NCI-H82 treated with DMSO at 0.1 percent for 48 hours (cell line): ENCODE results near the gene SPRED1.

Experiments
- DNase-seq: peaks from one replicate; lab custom pipeline; 2025; ENCODE audit not compliant: unreplicated experiment; lab: John Stamatoyannopoulos, UW

Gene SPRED1

GRCh38 chr15:38252481-38253350 is at the start of gene SPRED1:
TSS of gene SPRED1 (plus strand) at chr15:38252836. CDS start at chr15:38253186, 350 bp downstream.
- DNase-seq, result no peak

- no peak for DNase-seq
Measured at GRCh38 chr15:38205526-38206272, 46.9 kb upstream of the SPRED1 start.

DNA sequence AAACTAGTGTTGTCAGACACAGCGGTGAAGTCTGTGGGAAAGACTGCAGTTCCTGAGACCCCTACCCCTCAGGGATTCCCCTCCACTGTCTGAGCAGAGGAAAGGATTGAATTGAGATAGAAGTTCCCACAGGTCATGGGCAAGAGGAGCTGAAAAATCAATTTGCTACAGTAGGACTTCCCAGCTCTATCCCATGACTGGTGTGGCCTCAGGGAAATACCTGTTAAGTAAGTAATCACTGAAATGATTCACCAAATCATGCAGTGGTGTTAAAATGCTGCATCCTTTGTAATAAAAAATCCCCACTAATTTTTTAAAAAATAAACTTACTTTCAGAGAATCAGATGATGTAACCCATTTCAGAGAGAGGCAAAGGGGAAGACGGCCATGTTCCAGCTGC is 45.0 kb upstream of the SPRED1 start:
- DNase-seq, result no peak

DNA sequence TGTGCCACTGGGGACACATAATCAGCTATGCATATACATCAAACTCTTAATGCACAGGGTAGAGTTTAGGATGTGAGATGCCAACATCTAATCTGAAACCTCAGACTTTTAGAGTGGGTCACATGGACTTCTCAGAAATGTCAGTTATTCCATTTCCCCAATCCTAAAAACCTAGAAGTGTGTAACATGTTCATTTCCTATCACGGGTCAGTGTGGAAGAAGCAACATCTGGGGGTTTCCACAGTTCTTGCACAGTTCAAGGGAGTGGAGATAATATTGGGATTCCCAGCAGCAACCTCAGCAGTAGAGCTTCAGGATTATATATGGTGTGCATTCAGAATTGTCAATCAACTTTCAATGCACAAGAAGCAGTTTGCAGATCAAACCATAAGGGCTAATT is 44.4 kb upstream of the SPRED1 start:
- DNase-seq, result no peak

GRCh38 chr15:38208779-38209178 is 43.9 kb upstream of the SPRED1 start:
- DNase-seq, result no peak

DNA sequence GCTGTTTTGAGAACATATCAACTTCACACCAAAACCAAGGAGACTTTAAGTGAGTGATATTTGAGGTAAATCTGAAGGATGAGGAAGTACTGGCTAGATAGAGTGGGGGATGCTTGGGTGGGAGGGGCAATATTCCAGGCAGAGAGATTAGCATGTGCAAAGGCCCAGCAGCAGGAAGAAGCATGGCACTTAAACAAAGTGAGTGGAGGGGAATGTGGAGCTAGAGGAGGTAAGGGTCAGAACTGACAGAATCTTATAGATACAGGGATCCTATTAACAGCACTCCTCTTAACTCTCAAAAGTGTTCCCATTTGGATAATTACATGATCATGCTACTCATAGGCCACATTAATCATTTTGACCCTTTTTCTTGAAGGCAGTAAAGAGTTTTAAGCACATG is 41.4 kb upstream of the SPRED1 start:
- DNase-seq, result no peak

DNA sequence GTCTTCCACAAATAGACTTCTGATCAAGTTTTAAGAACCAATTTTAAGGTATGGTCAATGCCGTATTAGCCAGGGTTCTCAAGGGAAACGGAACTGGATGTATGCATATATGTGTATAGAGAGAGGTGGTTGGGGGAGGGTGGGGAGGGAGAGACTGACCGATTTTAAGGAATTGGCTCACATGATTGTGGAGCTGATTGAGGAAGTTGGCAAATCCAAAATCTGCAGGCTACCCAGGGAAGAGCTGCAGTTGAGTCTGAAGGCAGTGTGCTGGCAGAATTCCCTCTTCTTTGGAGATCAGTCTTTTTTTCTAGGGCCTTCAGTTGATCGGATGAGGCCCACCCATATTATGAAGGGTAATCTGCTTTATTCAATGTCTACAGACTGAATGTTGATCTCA is 40.8 kb upstream of the SPRED1 start:
- DNase-seq, result no peak

DNA sequence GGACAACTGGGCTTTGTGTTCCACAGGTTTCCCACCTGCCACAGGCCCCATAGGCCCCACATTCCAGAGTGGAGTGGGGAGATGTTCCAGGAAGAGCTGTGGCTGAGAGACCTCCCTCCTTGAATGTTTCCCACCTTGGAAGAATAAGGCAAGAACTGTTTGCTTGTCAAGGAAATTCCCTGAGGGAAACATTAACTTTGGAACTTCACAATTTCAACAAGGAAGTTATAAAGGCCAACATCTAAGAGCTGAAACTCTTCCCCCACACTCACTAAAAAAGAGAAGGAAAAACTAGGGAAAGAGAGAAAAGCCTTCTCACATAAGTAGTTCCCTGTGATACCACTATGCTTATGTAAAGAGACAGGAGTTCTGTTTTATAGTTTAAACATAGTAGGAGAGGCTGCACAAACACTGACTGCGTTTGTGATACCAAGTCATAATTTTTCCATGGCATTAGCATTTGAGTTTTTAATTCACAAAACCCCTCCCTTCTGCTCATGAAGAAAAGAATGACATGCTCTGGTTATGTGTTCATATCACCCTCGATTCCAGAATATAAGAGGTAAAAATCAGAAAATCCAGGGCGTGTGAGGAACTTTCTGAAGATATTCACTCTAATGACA is 39.8 kb upstream of the SPRED1 start:
- no peak for DNase-seq

DNA sequence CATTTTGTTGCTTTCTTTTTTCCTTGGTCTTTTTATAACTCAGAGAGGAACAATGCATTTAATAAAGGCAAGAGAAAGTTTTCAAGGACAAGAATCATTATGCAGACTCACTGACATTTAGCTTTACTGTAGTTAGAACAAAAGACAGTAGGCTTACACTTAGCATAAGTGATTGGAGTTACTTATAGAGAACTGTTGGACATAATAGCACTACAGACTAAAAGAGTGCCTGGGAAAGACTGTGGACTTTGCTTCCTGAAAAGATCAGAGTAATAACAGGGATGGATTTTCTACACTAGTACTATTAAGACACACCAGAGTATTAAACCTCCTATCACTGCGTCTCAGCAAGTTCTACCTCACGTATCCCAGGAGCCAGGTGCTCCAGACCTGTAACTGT is 39.3 kb upstream of the SPRED1 start:
- no peak for DNase-seq

DNA sequence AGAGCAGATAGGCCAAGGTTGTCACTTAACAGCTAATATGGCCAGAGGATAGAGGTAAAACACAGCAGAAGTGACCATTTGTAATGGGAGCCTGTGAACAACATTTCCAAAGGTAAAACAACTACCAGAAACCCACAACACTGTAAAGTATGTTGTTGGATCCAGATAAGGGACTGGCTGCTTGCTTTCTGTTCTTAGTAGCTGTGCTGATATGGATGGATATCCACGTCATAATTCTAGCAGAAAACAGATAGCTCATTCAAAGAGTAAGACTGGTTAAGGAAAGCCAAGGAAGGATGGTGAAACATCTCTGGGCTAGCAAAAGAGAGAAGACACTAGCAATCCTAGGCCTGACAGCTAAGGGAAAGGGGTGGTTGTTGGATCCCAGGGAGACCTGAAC is 36.9 kb upstream of the SPRED1 start:
- no peak for DNase-seq

DNA sequence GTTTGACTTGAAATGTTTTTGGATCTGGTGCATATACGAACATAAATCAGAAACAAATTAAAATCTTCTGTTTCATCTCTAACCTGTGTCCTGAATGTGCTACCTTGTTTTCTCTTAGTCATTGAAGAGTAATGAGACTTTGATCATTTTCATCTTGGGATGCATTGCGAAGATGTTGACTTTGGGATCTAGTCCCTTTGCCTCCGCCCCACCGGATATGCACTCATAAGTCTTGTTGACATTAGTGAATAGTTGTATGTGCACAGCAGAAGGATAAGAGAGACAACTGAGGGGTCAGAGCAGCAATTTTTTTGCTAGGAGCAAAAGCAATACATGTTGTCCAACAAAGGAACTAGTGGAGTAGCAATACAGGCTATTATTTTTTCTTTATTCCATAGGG is 35.9 kb upstream of the SPRED1 start:
- no peak for DNase-seq

- DNase-seq, result no peak
Measured at GRCh38 chr15:38217191-38217595, 35.4 kb upstream of the SPRED1 start.

- DNase-seq, result peak; percentile 8
Measured at GRCh38 chr15:38217788-38218609, 34.6 kb upstream of the SPRED1 start.

- DNase-seq, result no peak
Measured at GRCh38 chr15:38220606-38221273, 31.9 kb upstream of the SPRED1 start.

- no peak for DNase-seq
Measured at GRCh38 chr15:38224486-38224885, 28.1 kb upstream of the SPRED1 start.

- no peak for DNase-seq
Measured at GRCh38 chr15:38225381-38225780, 27.3 kb upstream of the SPRED1 start.

DNA sequence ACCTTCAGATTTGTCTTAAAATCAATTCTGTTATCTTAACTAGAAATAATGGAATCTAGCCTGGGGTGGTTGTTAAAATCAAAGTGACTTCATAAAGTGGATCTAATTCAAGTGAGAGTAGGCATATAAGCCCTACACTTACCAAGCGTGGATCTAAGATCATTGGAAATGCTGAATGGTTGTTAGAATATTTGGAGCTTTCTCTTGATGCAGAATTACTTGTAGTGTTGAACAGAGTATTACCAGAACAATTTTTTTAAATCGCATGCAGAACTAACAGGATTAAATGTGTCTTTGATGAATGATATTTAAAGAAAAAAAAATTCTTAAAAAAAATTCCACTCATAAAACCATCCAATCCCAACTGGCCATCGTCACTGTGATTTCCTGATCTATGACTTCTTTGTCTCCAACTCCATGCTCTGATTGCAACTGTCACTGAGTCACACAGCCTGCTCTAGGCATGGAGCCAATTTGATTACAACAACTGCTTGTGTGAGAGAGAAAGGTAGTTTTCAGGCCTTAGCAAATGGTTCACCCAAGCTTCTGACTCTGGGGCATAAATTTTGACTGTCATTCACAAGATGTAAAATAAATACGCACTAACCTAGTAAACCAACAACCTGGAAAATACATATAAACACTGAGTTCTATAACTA is 25.9 kb upstream of the SPRED1 start:
- DNase-seq, result no peak

DNA sequence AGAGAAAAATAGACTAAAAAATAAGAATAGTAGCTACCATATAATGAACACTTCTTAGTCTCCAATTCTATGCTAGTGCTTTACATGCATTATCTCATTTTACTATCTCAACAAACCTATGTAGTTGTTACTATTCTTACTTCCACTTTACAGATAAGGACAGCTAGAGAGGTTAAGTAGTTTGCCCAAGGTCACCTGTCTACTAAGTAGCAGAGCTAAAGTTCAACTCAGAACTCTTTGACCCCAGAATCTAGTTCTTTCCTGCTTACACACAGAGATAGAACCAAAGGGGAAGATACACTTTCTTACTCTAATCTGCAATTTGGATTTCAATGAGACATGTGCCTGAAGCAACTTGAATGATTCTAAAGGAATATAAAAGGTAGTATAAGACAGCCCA is 24.7 kb upstream of the SPRED1 start:
- DNase-seq, result no peak

GRCh38 chr15:38228618-38229017 is 24.0 kb upstream of the SPRED1 start:
- no peak for DNase-seq

GRCh38 chr15:38229705-38230310 is 22.8 kb upstream of the SPRED1 start:
- no peak for DNase-seq
